Neuronal stem cell (in vitro differentiated cells): ENCODE measurements around the gene CAMKK2.
"Not testable (repeated sequence)": the region's sequence is repeated elsewhere in the genome, so short reads cannot be mapped to it uniquely, and the experiment has no call there.

Experiments
- DNase-seq: peaks from one replicate; pipeline ENCODE4 v3.0.0-alpha.2; 2013; ENCODE audit warnings: low spot score
- H2AFZ ChIP-seq: one replicate; pipeline ENCODE4 v1.6.1; 2013; ENCODE audit warnings: mild to moderate bottlenecking, low read length, inconsistent platforms
- H2AK5ac ChIP-seq: 2 replicates; pipeline ENCODE4 v1.6.1; 2013; ENCODE audit warnings: low read depth, mild to moderate bottlenecking, inconsistent platforms, low read length, moderate library complexity, mixed read lengths
- H2BK120ac ChIP-seq: 2 replicates; pipeline ENCODE4 v1.6.1; 2013; ENCODE audit warnings: low read depth, mild to moderate bottlenecking, inconsistent platforms, low read length, moderate library complexity, mixed read lengths
- H2BK12ac ChIP-seq: one replicate; pipeline ENCODE4 v1.6.1; 2013; ENCODE audit warnings: low read length, inconsistent platforms
- H2BK15ac ChIP-seq: 2 replicates; pipeline ENCODE4 v1.6.1; 2013; ENCODE audit warnings: mild to moderate bottlenecking, low read length, inconsistent platforms, mixed read lengths
- H2BK5ac ChIP-seq: one replicate; pipeline ENCODE4 v1.6.1; 2013; ENCODE audit warnings: inconsistent platforms, mild to moderate bottlenecking, low read length, moderate library complexity
- H3K14ac ChIP-seq: one replicate; pipeline ENCODE4 v1.6.1; 2013; ENCODE audit warnings: low read length, inconsistent platforms
- H3K18ac ChIP-seq: 2 replicates; pipeline ENCODE4 v1.6.1; 2013; ENCODE audit warnings: low read length, inconsistent platforms
- H3K23ac ChIP-seq: 2 replicates; pipeline ENCODE4 v1.6.1; 2013; ENCODE audit warnings: low read depth, mild to moderate bottlenecking, mixed read lengths, low read length, inconsistent platforms; ENCODE audit not compliant: poor library complexity
- H3K27ac ChIP-seq: replicated peaks from 3 replicates; pipeline ENCODE4 v1.5.1; 2013; ENCODE audit warnings: low read length, inconsistent platforms
- H3K27me3 ChIP-seq, 3 experiments: 2 replicates each; pipeline ENCODE4 v1.6.1; 2013; ENCODE audit warnings: low read length in 3 of 3, mild to moderate bottlenecking in 2 of 3, inconsistent platforms in 1 of 3, low read depth in 1 of 3, mixed read lengths in 1 of 3, moderate library complexity in 1 of 3; ENCODE audit not compliant: control insufficient read depth in 3 of 3, insufficient read depth in 3 of 3
- H3K36me3 ChIP-seq, 2 donors: replicated peaks in 1 of 2; 2 replicates each; pipeline ENCODE4 v1.6.1; 2013; ENCODE audit warnings: low read length in 2 of 2; ENCODE audit not compliant: control insufficient read depth in 2 of 2, insufficient read depth in 2 of 2
- H3K4ac ChIP-seq: 2 replicates; pipeline ENCODE4 v1.6.1; 2013; ENCODE audit warnings: inconsistent platforms, mild to moderate bottlenecking, low read length, moderate library complexity
- H3K4me1 ChIP-seq, 2 donors: 1 replicate in 1 of 2; 2 replicates in 1 of 2; pipeline ENCODE4 v1.6.1; 2013; ENCODE audit warnings: low read length in 2 of 2, low read depth in 1 of 2; ENCODE audit not compliant: control insufficient read depth in 2 of 2, insufficient read depth in 1 of 2
- H3K4me2 ChIP-seq: one replicate; pipeline ENCODE4 v1.6.1; 2013; ENCODE audit warnings: mild to moderate bottlenecking, low read length, inconsistent platforms; ENCODE audit not compliant: insufficient read depth, poor library complexity, severe bottlenecking
- H3K4me3 ChIP-seq, 2 donors: 2 replicates each; pipeline ENCODE4 v1.5.1; 2013; ENCODE audit warnings: low read length in 2 of 2, mild to moderate bottlenecking in 2 of 2, inconsistent platforms in 1 of 2, moderate library complexity in 1 of 2
- H3K79me1 ChIP-seq: one replicate; pipeline ENCODE4 v1.6.1; 2013; ENCODE audit warnings: low read depth, mild to moderate bottlenecking, inconsistent platforms, low read length, moderate library complexity
- H3K9ac ChIP-seq: one replicate; pipeline ENCODE4 v1.6.1; 2013; ENCODE audit warnings: mild to moderate bottlenecking, low read depth, low read length, inconsistent platforms; ENCODE audit not compliant: poor library complexity
- H3K9me3 ChIP-seq, 2 donors: replicated peaks in 1 of 2; 2 replicates each; pipeline versions ENCODE3 to v1.6.1; 2013; ENCODE audit warnings: low read length in 2 of 2, mild to moderate bottlenecking in 2 of 2, inconsistent platforms in 1 of 2, low read depth in 1 of 2, mixed read lengths in 1 of 2, moderate library complexity in 1 of 2; ENCODE audit not compliant: control insufficient read depth in 2 of 2, insufficient read depth in 1 of 2
- H4K8ac ChIP-seq: one replicate; pipeline ENCODE4 v1.6.1; 2013; ENCODE audit warnings: low read depth, mild to moderate bottlenecking, inconsistent platforms, low read length, moderate library complexity
- H4K91ac ChIP-seq: one replicate; pipeline ENCODE4 v1.6.1; 2013; ENCODE audit warnings: low read length, low read depth, mild to moderate bottlenecking, inconsistent platforms; ENCODE audit not compliant: poor library complexity
- WGBS, 2 donors: extraction: QIAGEN DNeasy Blood & Tissue Kit; methylation state at CpG; one replicate each; pipeline ENCODE4 v1.1.7; 2013; ENCODE audit warnings: missing lambda C conversion rate in 2 of 2, mixed read lengths in 1 of 2; ENCODE audit not compliant: insufficient read length in 2 of 2, insufficient replicate concordance in 1 of 2; ENCODE audit errors: extremely low coverage in 2 of 2; 5-methylcytosine and 5-hydroxymethylcytosine counted together

Gene CAMKK2

GRCh38 chr12:121323908-121324307, 27.4 kb upstream of the CAMKK2 start:
- no peak overlapping the region for H3K4me2 ChIP-seq
- H3K9me3 ChIP-seq, result no peaks in the 10 kb centered on the region
- H3K9ac ChIP-seq, result no peak overlapping the region
- no peak overlapping the region for H3K23ac ChIP-seq
- H2BK120ac ChIP-seq, result no peak overlapping the region
- H3K14ac ChIP-seq, result no peak overlapping the region
- H3K4me3 ChIP-seq, result no peak overlapping the region
- H2BK12ac ChIP-seq, result no peak overlapping the region
- DNase-seq, result no peak
- H3K79me1 ChIP-seq, result no peaks in the 10 kb centered on the region
- no peak overlapping the region for H3K18ac ChIP-seq
- WGBS, 2 donors, result no CpG with 5 or more reads among the region's 3 CpGs
- no peak overlapping the region for H4K8ac ChIP-seq
- no peak overlapping the region for H2BK5ac ChIP-seq
- no peak overlapping the region for H3K27ac ChIP-seq
- H4K91ac ChIP-seq, result no peak overlapping the region
- H2AFZ ChIP-seq, result no peak overlapping the region
- H2AK5ac ChIP-seq, result no peak overlapping the region
- H3K27me3 ChIP-seq, result peaks cover 0 to 2% (median 0%) of the 10 kb centered on the region in 3 experiments
- H3K36me3 ChIP-seq, result peaks cover 25 to 88% of the 10 kb centered on the region in 2 donors
- no peak overlapping the region for H2BK15ac ChIP-seq
- no peak overlapping the region for H3K4ac ChIP-seq
- no peaks in the 10 kb centered on the region for H3K4me1 ChIP-seq

GRCh38 chr12:121318121-121318520, 21.6 kb upstream of the CAMKK2 start:
- Histone ChIP-seq H3K27me3 (no peaks in the 10 kb centered on the region), H2AK5ac (no peak overlapping the region), H4K91ac (no peak overlapping the region), H3K4me3 (no peak overlapping the region), H2BK120ac (no peak overlapping the region), H3K4me2 (no peak overlapping the region), H2BK5ac (no peak overlapping the region), H2AFZ (no peak overlapping the region), H3K9ac (no peak overlapping the region), H3K18ac (no peak overlapping the region), H3K4me1 (no peaks in the 10 kb centered on the region), H3K9me3 (no peaks in the 10 kb centered on the region), H3K79me1 (no peaks in the 10 kb centered on the region), H3K36me3 (peaks cover 6 to 75% of the 10 kb centered on the region in 2 donors), H4K8ac (no peak overlapping the region), H3K4ac (no peak overlapping the region), H2BK12ac (no peak overlapping the region), H2BK15ac (no peak overlapping the region), H3K14ac (no peak overlapping the region), H3K23ac (no peak overlapping the region), H3K27ac (no peak overlapping the region)
- no CpG with 5 or more reads among the region's 11 CpGs for WGBS, 2 donors
- no peak for DNase-seq

GRCh38 chr12:121314431-121314830, 17.9 kb upstream of the CAMKK2 start:
- Histone ChIP-seq H3K4me2 (no peak overlapping the region), H3K4me1 (no peaks in the 10 kb centered on the region), H3K36me3 (peaks cover 11 to 75% of the 10 kb centered on the region in 2 donors), H3K23ac (no peak overlapping the region), H3K27ac (no peak overlapping the region), H2AFZ (no peak overlapping the region), H3K18ac (no peak overlapping the region), H3K14ac (no peak overlapping the region), H4K8ac (no peak overlapping the region), H3K27me3 (no peaks in the 10 kb centered on the region), H3K79me1 (no peaks in the 10 kb centered on the region), H2AK5ac (no peak overlapping the region), H3K9ac (no peak overlapping the region), H3K4ac (no peak overlapping the region), H2BK12ac (no peak overlapping the region), H2BK15ac (no peak overlapping the region), H4K91ac (no peak overlapping the region), H3K9me3 (no peaks in the 10 kb centered on the region), H3K4me3 (no peak overlapping the region), H2BK120ac (no peak overlapping the region), H2BK5ac (no peak overlapping the region)
- no peak for DNase-seq
- no CpG with 5 or more reads among the region's 3 CpGs for WGBS, 2 donors

- not testable (repeated sequence) for H3K4me1 ChIP-seq, H3K4ac ChIP-seq, H3K9ac ChIP-seq, H2BK120ac ChIP-seq, DNase-seq, H3K27me3 ChIP-seq, H3K9me3 ChIP-seq, H3K4me3 ChIP-seq, H2AFZ ChIP-seq, H4K91ac ChIP-seq, H3K18ac ChIP-seq, H3K4me2 ChIP-seq, H3K27ac ChIP-seq, H2BK15ac ChIP-seq, H3K23ac ChIP-seq, H2BK5ac ChIP-seq, H3K79me1 ChIP-seq, H2BK12ac ChIP-seq, H2AK5ac ChIP-seq, H4K8ac ChIP-seq, H3K14ac ChIP-seq
- H3K36me3 ChIP-seq, result peaks cover 8 to 54% of the 10 kb centered on the region in 2 donors
- WGBS, 2 donors, result no CpG with 5 or more reads among the region's 1 CpG
Measured at GRCh38 chr12:121310231-121310630, 13.7 kb upstream of the CAMKK2 start.
